DMS79 (cell line): ENCODE results near the gene PGAP3.
A peak's percentile ranks its signal among the peaks of the same experiment; 100 is the strongest.
"Not testable (repeated sequence)": the region's sequence is repeated elsewhere in the genome, so short reads cannot be mapped to it uniquely, and the experiment has no call there.

Experiments
- DNase-seq: peaks from one replicate; lab custom pipeline; 2025; lab: John Stamatoyannopoulos, UW

PGAP3 gene, protein sequence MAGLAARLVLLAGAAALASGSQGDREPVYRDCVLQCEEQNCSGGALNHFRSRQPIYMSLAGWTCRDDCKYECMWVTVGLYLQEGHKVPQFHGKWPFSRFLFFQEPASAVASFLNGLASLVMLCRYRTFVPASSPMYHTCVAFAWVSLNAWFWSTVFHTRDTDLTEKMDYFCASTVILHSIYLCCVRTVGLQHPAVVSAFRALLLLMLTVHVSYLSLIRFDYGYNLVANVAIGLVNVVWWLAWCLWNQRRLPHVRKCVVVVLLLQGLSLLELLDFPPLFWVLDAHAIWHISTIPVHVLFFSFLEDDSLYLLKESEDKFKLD

DNA sequence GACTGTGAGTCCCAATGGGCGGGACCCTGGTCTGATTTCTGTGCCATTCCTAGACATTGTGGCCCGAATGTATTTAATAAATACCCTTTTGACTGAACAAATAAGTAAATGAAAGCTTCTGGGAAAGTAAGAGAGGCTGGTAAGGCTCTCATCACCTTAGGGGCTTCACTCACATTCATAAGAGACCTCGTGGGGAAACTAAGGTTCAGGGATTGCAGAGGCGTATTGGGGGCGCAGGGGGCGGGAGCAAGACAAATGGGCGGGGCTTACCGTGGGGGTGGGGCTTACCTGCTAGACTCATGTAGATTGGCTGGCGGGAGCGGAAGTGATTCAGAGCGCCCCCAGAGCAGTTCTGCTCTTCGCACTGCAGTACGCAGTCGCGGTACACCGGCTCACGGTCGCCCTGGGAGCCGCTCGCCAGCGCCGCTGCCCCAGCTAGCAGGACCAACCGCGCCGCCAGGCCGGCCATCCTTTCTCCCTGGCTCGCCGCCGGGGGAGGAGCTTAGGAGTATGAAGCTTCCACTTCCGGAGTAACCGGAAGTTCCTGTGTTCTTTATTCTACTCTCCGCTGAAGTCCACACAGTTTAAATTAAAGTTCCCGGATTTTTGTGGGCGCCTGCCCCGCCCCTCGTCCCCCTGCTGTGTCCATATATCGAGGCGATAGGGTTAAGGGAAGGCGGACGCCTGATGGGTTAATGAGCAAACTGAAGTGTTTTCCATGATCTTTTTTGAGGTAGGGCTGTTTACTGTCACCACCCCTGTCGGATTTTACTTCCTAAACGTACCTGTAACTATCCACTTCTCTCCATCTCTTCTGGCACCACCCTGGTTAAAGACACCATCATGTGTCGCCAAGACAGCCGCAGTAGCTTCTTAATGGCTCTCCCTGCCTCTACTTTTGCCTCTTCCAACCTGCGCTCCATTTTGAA lies at the start of gene PGAP3:
TSS of gene PGAP3 (minus strand) at position 512 of the 929 bp plus-strand sequence. CDS start at position 469, 43 bp downstream.
- DNase-seq: peak; percentile 70

DNA sequence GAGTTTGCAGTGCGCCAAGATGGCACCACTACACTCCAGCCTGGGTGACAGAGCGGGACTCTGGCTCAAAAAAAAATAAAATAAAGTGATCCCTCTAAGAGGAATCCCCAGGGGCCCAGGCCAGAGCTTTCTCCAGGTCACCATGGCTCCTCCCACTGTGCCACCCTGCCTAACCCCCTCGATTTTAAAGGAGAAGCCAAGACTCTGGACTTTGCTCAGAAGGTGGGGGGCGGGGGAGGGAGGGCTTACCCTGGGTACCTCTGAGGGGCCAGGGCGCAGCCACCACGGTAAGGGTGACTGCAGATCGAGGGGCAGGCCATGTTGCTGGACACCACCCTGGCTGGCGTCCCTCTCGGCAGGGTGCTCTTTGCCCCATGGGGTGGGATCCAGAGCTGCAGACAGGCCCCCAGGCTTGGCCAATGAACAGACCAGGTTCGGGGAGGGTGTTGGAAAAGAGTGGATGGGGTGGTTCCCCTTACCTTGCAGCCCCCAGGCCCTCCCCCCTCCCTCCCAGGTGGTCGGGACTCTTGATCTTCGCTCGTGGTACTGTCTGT lies 49.4 kb upstream of the PGAP3 start:
- DNase-seq: no peak

DNA sequence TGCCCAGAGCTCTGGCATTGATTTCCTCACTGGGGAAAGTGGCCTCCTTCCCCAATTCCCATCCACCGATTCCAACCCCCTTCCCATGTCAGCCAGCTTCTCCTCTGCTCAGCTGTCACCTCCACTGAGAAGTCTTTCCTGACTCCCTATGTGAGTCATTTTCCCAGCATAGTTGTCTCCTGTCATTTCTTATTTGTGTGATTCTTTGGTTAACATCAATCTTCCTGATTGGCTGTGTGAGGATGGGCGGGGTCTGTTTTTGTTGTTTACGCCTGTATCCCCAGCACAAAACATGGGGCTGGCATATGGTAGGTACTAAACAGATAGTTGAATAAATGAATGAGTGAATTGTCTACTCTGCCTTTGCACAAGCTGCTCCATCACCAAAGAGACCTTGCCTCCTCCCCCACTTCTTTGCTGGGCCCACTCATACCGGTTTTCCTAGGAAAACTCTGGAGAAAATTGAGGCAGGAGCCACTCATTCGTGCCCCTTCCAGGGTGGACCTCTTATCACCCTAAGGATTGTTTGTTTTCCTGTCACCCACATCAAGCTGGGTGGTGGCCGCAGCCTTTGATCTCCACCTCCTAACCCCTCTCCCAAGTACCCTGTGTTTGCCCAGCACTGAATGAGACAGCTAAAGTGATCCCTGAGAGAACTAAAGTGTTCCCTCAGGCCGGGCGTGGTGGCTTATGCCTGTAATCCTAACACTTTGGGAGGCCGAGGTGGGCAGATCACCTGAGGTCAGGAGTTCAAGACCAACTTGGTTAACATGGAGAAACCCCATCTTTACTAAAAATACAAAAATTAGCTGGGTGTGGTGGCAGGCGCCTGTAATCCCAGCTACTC lies 48.7 kb upstream of the PGAP3 start:
- no peak for DNase-seq

DNA sequence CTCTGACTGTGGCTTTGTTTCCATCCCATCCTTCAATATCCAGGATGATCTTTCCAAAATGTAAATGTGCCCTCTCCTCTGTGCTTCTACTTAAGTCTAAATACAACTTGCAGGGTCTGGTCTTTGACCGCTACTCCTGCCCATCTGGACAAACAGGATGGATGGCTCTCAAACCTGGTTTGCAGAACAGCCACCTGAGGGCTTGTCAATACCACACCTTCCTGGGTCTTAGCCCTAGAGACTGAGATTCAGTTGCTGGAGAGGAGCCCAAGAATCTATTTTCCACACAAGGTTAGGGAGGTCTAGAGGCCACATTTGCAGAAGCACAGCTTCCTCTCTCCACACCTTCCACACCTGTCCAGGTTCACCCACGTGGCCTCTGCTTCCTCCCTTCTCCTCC lies 48.0 kb upstream of the PGAP3 start:
- DNase-seq: no peak

DNA sequence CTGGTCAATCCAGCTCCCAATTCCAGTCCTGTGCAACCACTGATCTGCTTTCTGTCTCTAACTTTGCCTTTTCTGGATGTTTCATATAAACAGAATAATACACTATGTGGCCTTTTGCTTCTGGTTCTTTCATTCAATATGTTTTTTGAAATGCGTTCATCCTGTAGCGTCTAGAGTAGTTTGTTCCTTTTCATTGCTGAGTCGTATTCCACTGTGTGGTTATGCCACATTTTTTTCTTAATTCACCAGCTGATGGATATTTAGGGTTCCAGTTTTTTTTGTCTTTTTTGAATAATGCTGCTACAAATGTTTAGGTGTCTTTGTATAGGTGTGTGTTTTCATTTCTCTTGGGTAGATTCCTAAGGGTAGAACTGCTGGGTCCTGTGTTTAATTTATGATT lies 44.7 kb upstream of the PGAP3 start:
- no peak for DNase-seq

DNA sequence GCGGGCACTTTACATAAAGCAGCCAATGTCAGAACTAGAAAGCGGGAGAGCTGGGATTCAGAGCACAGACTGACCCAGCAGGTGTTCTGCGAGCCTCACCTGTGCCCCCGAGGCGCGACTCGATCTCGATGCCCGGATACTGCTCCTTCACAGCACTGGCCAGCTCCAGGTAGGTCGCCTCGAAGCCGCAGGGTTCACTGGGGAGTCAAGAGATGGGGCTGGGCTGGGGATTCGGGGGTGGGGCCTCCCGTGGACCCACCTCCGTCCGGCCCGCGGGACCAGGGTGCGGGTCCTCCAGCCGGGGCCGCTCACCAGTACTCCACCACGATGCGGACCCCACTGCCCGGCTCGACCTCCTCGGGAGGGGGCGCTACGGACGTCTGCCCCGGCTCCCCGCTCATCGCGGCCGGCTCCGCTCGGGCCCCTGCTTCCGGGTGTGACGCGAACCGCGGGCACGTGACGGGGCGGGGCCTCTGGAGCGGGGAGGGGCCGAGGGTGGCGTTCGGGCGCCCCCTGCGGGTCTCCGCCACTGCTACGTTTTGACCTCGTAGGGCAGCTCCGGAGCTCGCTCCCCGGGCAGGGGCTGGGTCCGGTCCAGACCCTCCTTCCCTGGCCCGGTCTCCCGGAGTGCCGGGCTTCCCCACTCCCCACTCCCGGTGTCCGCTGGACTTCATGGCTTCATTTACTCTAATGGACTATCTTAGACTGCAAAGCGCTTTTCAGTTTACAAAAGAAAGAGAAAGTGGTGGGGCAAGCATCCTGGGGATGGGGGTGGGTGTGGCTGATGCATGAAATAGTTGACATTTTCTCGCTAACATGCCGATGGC lies 42.5 kb upstream of the PGAP3 start, which contains the start of gene MIEN1:
TSS of gene MIEN1 (minus strand) at position 438 of the 827 bp plus-strand sequence. CDS start at position 401, 37 bp downstream.
- DNase-seq: peak; percentile 53

DNA sequence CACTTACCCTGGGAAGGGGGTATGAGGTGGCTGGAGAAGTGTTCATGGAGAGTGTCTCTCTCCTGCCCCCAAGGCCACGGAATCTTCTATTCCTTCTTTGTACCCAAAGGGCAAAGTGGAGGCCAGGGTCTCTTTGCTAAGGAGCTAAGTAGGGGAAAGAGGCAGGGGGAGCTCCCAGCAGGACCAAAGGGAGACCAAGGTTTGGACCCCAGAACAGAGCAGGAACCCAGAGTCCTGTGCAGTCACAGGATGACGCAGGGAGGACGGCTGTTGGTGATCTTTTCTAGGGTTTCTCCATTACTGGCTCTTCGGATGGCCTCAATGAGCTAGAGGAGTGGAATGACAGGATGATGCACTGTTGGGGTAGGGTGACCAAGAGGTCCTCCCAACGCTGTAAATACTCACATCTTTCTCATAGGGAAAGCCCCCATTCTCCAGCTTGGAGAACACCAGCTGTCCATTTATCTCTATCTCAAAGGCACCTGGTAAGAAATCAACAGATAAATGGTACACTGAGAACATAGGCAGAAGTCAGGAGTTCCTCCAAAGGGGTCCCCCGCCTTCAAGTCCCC lies 41.5 kb upstream of the PGAP3 start:
- DNase-seq: no peak

DNA sequence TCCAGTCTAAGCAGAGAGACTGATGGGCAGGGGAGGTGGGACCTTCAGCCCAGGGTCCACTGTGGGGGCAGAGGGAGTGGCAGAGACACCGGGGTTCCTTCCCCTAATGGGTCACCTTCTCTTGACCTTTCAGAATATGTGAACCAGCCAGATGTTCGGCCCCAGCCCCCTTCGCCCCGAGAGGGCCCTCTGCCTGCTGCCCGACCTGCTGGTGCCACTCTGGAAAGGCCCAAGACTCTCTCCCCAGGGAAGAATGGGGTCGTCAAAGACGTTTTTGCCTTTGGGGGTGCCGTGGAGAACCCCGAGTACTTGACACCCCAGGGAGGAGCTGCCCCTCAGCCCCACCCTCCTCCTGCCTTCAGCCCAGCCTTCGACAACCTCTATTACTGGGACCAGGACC lies 39.7 kb upstream of the PGAP3 start:
- no peak for DNase-seq

DNA sequence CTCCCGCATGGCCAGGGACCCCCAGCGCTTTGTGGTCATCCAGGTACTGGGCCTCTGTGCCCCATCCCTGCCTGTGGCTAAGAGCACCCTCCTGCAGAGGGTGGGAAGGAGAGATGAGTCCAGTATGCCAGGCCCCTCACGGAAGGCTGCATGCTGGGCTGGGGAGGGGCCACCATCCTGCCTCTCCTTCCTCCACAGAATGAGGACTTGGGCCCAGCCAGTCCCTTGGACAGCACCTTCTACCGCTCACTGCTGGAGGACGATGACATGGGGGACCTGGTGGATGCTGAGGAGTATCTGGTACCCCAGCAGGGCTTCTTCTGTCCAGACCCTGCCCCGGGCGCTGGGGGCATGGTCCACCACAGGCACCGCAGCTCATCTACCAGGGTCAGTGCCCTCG lies 38.8 kb upstream of the PGAP3 start:
- DNase-seq: no peak

DNA sequence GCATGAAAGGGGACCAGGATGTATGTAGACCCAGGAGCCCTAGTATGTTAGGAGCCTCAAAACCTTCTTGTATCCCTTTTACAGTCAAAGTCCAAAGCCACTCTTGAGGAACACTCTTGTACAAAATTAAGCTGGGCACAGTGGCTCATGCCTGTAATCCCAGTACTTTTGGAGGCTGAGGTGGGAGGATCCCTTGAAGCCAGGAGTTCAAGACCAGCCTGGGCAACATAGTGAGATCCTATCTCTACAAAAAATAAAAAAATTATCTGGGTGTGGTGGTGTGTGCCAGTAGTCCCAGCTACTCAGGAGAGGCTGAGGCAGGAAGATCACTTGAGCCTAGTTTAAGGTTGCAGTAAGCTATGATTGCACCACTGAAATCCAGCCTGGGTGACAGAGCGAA lies 38.1 kb upstream of the PGAP3 start:
- DNase-seq: not testable (repeated sequence)

DNA sequence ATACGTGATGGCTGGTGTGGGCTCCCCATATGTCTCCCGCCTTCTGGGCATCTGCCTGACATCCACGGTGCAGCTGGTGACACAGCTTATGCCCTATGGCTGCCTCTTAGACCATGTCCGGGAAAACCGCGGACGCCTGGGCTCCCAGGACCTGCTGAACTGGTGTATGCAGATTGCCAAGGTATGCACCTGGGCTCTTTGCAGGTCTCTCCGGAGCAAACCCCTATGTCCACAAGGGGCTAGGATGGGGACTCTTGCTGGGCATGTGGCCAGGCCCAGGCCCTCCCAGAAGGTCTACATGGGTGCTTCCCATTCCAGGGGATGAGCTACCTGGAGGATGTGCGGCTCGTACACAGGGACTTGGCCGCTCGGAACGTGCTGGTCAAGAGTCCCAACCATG lies 36.9 kb upstream of the PGAP3 start:
- no peak for DNase-seq

DNA sequence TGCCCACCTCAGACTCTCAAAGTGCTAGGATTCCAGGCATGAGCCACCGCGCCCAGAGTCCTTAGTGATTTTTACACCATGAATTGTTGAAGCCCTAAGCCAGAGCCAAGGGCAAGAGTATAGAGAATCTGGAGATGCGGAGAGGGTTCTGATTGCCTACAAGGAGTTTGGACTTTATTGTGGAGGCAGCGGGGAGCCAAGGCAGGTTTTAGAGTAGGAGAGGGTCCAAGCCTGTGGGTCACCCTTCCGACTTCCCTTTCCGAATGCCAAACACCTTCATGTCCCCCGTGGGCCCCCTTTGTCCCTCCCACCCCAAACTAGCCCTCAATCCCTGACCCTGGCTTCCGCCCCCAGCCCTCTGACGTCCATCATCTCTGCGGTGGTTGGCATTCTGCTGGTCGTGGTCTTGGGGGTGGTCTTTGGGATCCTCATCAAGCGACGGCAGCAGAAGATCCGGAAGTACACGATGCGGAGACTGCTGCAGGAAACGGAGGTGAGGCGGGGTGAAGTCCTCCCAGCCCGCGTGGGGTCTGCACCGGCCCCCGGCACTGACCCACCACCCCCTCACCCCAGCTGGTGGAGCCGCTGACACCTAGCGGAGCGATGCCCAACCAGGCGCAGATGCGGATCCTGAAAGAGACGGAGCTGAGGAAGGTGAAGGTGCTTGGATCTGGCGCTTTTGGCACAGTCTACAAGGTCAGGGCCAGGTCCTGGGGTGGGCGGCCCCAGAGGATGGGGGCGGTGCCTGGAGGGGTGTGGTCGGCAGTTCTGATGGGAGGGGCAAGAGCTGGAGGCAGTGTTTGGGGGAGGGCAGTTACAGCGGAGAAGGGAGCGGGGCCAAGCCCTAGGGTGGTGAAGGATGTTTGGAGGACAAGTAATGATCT lies 35.4 kb upstream of the PGAP3 start:
- DNase-seq: no peak

DNA sequence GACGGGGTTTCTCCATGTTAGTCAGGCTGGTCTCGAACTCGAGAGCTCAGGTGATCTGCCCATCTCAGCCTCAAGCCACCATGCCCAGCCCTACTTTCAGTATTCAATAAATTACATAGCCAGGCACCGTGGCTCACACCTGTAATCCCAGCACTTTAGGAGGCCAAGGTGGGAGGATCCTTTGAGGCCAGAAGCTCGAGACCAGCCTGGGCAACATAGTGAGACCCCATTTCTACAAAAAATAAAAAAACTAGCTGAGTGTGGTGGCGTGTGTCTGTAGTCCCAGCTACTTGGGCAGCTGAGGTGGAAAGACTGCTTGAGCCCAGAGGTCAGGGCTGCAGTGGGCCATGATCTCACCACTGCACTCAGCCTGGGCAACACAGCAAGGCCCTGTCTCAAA lies 34.2 kb upstream of the PGAP3 start:
- no peak for DNase-seq

DNA sequence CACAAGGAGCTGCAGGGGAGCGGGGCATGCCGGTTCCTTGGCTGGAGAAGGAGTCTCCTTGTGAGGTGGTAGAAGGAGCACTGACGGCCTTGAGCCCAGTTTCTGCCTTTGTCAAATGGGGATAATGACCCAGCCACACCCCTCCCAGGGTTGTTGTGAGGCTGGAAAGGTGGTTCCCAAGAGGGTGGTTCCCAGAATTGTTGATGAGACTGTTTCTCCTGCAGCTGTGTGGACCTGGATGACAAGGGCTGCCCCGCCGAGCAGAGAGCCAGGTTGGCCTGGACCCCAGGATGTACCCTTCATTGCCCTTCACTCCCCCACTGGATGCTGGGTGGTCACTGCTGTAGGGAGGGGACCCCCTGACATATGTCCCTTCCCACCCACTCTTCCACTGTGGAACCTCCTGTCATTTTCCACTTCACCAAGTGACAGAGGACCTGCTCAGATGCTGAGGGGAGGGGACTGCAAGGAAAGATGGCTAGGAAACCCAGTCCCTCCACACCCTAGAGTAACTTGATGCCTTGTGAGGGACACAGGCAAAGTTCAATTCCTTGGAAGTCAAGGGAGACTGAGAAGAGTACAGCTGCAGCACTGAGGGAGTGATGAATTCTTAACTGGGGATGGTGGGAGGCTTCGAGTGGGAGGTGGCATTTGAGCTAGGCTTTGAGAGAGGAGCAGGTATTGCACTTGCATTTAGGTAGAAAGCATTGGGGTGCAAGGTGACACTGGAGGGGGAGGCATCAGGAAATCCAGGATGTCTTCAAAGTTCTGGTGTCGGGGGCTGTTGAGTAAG lies 31.9 kb upstream of the PGAP3 start:
- DNase-seq: no peak

DNA sequence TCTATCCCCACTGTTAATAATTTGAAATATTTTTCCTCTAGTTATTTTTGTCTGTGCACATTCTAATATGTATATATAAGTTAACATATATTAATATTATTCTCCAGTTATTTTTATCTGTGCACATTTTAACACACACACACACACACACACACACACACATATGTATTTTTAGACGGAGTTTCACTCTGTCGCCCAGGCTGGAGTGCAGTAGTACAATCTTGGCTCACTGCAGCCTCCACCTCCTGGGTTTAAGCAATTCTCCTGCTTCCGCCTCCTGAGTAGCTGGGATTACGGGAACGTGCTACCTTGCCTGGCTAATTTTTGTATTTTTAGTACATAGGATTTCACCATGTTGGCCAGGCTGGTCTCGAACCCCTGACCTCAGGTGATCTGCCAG lies 29.8 kb upstream of the PGAP3 start:
- no peak for DNase-seq

DNA sequence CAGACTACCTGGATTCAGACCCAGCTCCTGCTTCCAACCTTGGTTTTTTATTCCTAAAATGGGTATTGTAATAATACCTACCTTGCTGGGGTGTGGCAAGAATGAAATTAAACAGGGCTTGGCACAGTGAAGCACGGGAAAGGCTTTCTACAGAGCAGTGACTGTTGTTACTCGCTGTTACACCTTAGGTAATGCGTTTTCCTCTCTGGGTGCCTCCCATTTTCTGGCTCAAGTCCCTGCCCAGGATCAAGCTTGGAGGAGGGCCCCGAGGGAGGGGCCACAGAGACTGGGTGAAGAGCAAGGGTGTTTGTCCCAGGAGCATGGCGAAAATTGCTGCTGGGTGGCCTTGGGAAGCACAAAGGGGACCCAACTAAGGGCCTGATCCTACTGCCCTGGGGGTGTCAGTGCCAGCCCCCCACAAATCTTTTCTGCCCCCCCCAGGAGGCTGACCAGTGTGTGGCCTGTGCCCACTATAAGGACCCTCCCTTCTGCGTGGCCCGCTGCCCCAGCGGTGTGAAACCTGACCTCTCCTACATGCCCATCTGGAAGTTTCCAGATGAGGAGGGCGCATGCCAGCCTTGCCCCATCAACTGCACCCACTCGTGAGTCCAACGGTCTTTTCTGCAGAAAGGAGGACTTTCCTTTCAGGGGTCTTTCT lies 29.2 kb upstream of the PGAP3 start:
- no peak for DNase-seq

DNA sequence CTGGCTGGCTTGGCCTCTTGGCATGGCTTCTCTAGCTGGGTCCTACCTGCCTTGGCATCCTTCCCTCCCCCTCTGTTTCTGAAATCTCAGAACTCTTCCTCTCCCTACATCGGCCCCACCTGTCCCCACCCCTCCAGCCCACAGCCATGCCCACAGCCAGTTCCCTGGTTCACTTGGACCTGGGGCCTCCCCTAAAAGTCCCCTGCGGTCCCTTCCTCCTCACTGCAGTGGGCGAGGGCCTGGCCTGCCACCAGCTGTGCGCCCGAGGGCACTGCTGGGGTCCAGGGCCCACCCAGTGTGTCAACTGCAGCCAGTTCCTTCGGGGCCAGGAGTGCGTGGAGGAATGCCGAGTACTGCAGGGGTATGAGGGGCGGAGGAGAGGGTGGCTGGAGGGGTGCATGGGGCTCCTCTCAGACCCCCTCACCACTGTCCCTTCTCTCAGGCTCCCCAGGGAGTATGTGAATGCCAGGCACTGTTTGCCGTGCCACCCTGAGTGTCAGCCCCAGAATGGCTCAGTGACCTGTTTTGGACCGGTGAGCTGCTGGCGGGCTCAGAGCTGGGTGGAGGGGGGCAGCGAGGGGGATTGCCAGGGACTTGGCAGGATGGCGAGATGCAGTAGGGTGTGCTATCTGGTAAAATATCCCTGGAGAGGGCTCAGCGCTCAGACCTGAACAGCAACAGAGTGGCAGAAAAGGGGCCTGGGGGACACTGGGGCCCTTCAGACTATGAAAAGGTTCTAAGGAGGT lies 28.4 kb upstream of the PGAP3 start:
- no peak for DNase-seq
